Astrocyte (in vitro differentiated cells and primary cell): ENCODE measurements around the gene BARHL2.

Source experiments
- EZH2 ChIP-seq: IDR thresholded peaks from 2 replicates; pipeline ENCODE4 v1.6.1; 2012; ENCODE audit warnings: mild to moderate bottlenecking, low read length, inconsistent platforms; ENCODE audit not compliant: insufficient read depth
- TF ChIP-seq, protein P1 (sequence below): IDR thresholded peaks from 2 replicates; pipeline ENCODE4 v1.5.1; 2011; ENCODE audit warnings: low read depth, mild to moderate bottlenecking, inconsistent platforms, low read length, moderate library complexity; ENCODE audit not compliant: insufficient read depth

DNA sequence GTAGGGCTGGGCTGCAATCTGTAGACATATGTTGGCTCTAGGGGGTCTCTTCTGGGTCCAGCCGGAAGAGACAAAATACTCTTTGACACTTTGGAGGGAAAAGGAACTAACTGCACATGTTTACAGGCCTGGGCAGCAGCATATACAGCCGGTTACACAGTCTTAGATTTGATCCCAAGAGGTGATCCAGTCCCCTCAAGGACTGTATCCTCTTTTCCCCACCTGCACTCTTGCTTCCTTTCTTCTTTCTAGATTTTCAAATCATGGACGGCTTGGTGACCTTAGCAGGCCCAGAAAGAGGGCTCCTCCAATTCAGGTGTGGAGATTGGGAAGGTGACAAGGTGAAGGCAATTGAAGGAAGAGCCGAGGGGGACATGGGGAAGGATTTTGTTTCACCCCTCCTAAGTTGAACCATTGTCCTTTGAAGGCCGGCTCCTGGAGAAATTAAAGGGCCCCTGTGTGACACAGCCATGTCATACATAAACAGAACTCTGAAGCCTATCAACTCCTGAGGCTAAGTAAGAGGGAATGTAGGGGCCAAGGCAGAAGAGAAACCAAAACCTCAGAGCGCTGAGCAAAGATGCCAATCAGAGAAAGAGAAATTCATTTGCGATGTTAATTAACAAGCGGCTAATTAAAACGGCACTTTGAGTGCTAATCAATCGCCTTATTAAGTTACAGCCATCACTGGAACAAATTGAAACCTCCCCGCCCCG lies 5.9 kb upstream of the BARHL2 start:
- TF ChIP-seq, protein P1, sequence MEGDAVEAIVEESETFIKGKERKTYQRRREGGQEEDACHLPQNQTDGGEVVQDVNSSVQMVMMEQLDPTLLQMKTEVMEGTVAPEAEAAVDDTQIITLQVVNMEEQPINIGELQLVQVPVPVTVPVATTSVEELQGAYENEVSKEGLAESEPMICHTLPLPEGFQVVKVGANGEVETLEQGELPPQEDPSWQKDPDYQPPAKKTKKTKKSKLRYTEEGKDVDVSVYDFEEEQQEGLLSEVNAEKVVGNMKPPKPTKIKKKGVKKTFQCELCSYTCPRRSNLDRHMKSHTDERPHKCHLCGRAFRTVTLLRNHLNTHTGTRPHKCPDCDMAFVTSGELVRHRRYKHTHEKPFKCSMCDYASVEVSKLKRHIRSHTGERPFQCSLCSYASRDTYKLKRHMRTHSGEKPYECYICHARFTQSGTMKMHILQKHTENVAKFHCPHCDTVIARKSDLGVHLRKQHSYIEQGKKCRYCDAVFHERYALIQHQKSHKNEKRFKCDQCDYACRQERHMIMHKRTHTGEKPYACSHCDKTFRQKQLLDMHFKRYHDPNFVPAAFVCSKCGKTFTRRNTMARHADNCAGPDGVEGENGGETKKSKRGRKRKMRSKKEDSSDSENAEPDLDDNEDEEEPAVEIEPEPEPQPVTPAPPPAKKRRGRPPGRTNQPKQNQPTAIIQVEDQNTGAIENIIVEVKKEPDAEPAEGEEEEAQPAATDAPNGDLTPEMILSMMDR: no peak
- no peak for TF ChIP-seq EZH2
